Stimulated activated CD8-positive, alpha-beta memory T cell treated with anti-CD3 and anti-CD28 coated beads, Interleukin-15, amount 100 ng/mL, for 4 hours (primary cell): ENCODE data around the gene PRSS53.
A peak's percentile ranks its signal among the peaks of the same experiment; 100 is the strongest.

Experiments
- DNase-seq, 2 donors: peaks; one replicate each; pipeline ENCODE4 v3.0.0-alpha.2; 2020; ENCODE audit warnings: low read depth in 2 of 2

The PRSS53 gene

DNA sequence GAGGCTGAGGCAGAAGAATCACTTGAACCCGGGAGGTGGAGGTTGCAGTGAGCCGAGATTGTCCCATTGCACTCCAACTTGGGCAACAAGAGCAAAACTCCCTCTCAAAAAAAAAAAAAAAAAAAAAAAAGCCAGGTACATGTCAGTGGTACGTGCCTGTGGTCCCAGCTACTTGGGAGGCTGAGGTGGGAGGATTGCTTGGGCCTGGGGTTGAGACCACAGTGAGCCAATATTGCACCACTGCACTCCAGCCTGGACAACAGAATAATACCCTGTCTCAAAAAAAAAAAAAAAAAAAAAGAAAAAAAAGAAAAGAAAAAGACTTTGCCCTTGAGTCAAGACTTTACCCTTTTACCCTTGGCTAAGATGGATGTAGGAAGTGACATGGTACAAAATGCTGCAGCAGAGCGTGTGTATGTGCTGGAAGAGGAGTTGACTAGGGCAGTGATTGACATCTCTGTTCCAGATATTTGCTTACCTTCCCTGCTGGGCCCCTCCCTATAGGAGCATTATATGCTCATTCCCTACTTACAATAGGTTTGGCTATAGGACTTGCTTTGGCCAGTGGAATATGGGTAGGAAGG, 44.8 kb downstream of the PRSS53 start:
- DNase-seq: no peak

GRCh38 chr16:31043352-31043751, 45.4 kb downstream of the PRSS53 start:
- DNase-seq: no peak

DNA sequence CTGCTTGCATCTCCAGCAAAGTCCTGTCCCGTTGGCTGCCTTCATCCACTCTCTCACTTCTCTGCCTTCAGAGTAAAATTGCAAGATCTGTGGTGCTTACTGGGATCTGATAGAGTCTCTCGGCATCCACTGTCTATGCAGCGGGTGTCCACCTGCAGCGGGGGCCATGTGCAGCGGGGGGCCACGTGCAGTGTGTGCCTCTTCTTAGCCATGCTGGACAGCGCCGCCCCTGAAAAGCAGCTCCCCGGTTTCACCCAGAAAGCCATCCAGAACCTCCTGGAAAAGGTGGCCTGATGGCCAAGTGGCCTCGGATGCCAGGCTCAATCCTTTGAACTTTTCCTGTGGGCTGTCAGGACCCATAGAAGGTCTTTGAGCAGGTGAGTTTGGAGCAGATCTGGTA, 45.9 kb downstream of the PRSS53 start:
- DNase-seq: no peak

DNA sequence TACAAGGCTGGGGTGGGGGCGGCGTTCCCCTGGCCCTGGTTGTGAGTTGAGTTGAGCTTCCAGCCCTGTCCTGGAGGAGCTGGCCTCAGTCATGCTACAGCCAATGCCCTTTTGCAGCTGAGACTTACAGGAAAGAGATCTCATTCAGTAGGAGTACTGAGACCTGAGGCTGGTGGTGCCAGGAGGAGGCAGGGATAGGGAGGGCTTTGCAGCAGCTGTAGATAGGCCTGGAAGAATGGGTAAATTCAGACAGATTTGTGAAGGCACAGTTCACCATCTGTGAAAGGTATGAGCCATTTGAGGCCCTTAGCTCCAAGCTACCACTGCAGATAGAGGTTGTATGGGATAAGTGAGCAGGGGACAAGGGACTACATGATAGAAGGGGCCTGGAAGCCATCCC, 49.8 kb downstream of the PRSS53 start:
- DNase-seq: no peak

DNA sequence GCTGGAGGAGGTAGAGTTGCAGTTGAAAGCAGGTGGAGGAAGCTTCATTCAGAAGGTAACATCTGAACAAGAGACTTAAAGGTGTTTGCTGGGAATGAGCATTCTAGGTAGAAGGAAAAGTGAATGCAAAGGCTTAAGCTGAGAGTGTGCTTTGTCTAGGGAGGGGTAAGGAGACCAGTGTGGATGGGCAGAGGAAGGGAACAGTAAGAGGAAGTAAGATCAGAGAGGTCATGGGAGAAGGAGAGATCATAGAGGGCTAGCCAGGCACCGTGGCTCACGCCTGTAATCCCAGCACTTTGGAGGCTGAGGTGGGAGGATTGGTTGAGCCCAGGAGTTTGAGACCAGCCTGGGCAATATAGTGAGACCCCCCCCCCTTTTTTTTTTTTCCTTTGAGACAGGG, 52.1 kb downstream of the PRSS53 start:
- no peak for DNase-seq

DNA sequence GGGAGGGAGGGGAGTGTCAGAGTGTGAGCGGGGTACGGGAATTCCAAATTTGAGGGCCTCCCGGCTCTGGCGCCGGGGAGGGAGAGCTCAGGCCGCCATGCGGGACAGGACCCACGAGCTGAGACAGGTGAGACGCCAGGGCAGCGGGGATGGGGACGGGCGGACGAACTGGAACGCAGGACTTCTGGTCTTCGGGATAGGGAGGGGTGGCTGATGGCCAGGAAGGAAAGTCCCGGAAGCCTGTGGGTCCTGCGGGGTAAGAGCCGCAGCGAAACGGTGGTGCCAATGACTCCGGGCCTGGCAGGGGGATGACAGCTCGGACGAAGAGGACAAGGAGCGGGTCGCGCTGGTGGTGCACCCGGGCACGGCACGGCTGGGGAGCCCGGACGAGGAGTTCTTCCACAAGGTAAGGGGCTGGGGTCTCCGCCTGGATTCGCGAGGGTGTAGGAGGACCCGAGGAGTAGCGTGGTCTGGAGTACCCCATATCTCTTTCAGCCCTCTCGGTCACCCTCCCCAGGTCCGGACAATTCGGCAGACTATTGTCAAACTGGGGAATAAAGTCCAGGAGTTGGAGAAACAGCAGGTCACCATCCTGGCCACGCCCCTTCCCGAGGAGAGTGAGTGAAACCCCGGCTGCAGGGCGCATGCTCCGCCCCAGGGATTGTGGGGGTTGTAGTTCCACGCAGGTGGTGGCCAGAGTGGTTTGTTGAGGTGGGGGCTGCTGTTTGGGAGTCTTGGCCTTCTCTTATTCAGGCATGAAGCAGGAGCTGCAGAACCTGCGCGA, 54.8 kb downstream of the PRSS53 start:
- DNase-seq: peak; percentile 69 to 83
